ENCODE measurements around the gene PPP6R2.
"Not testable (repeated sequence)": the region's sequence is repeated elsewhere in the genome, so short reads cannot be mapped to it uniquely, and the experiment has no call there.

The PPP6R2 gene

DNA sequence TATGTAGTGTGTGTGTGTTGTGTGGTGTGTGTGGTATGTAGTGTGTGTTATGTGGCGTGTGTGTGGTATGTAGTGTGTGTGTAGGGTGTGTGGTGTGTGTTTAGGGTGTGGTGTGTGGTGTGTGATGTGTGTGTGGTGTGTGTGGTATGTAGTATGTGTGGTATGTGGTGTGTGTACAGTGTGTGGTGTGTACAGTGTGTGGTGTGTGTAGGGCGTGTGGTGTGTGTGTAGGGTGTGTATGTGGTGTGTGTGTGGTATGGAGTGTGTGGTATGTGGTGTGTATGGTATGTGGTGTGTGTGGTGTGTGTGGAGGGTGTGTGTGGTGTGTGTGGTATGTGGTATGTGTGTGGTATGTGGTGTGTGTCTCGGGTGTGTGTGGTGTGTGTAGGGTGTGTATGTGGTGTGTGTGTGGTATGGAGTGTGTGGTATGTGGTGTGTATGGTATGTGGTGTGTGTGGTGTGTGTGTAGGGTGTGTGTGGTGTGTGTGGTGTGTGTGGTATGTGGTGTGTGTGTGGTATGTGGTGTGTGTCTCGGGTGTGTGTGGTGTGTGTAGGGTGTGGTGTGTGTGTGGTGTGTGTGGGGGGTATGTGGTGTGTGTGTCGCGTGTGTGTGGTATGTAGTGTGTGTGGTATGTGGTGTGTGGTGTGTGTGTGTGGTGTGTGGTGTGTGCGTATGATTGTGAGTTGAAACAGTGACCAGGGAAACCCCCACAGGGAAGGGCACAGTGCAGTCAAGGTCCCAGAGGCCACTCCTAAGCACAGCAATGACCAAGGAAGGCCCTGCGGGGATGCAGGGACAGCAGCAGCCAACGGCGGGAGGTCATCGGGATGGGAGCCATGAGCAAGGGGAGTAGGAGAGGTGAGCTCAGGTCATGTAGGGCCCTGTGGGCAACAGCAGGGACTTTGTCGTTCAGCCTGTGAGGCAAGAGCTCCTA, 2.9 kb upstream of the PPP6R2 start:
- no peak for DNase-seq (ENCODE audit: low read depth)

- peak; percentile 64 for DNase-seq (ENCODE audit: low read depth)
These were observed 1.0 kb upstream of the PPP6R2 start for GRCh38 chr22:50341977-50342650.

DNA sequence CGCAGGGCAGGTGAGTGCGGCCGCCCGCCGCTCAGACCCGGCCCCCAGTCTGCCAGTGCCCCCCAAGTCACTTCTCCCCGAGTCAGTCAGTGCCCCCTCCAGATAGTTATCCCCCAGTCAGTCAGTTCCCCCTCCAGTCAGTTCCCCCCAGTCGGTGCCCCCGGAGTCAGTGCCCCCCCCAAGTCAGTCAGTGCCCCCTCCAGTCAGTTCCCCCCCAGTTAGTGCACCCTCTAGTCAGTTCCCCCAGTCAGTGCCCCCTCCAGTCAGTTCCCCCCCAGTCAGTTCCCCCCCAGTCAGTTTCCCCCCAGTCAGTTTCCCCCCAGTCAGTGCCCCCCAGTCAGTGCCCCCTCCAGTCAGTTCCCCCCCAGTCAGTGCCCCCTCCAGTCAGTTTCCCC, 411 bp downstream of the PPP6R2 start:
- no peak for DNase-seq (ENCODE audit: low read depth)

GRCh38 chr22:50346470-50346869, 3.3 kb downstream of the PPP6R2 start:
- DNase-seq (ENCODE audit: low read depth) = no peak

GRCh38 chr22:50347157-50347556, 4.0 kb downstream of the PPP6R2 start:
- no peak for DNase-seq (ENCODE audit: low read depth)

GRCh38 chr22:50348058-50348457, 4.9 kb downstream of the PPP6R2 start:
- no peak for DNase-seq (ENCODE audit: low read depth)

- DNase-seq (ENCODE audit: low read depth) = no peak
These were observed 13.1 kb downstream of the PPP6R2 start for GRCh38 chr22:50356186-50356585.

DNA sequence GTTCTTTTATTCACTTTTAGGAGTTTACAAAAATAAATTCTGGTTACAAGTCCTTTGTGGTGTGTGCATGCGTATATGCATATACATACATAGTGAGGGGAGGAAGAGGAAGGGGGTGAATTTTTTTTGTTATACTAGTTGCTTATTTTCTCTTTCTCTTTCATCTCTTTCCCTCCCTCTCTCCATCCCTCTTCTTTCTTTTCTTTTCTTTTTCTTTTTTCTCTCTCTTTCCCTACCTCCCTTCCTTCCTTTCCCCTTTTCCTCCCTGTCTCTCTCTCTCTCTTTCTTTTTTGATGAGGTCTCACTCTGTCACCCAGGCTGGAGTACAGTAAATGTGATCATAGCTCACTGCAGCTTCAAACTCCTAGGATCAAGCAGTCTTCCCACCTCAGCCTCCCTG, 14.1 kb downstream of the PPP6R2 start:
- no peak for DNase-seq (ENCODE audit: low read depth)

- no peak for DNase-seq (ENCODE audit: low read depth)
These were observed 14.6 kb downstream of the PPP6R2 start for GRCh38 chr22:50357756-50358155.

GRCh38 chr22:50360578-50360977, 17.5 kb downstream of the PPP6R2 start:
- no peak for DNase-seq (ENCODE audit: low read depth)

DNA sequence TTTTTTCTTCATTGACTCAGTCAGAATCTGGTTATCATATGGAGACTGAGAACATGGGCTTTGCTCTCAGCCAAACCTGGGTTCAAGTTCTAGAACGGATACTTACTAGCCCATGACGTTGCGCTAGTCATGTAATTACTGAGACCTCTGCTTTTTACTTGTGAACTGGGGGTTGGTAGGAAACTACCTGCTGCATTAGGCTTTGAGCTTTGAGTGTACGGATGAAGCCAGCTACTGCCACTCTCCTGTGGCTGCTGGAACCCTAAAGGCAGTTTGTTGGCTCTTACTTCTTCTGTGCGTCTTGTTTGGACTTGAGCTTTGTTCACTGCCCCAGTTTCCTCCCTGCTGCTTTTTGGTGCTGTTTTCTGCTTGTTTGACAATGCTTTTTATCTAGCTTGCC, 18.1 kb downstream of the PPP6R2 start:
- DNase-seq (ENCODE audit: low read depth) = no peak

GRCh38 chr22:50361688-50362087, 18.6 kb downstream of the PPP6R2 start:
- no peak for DNase-seq (ENCODE audit: low read depth)

DNA sequence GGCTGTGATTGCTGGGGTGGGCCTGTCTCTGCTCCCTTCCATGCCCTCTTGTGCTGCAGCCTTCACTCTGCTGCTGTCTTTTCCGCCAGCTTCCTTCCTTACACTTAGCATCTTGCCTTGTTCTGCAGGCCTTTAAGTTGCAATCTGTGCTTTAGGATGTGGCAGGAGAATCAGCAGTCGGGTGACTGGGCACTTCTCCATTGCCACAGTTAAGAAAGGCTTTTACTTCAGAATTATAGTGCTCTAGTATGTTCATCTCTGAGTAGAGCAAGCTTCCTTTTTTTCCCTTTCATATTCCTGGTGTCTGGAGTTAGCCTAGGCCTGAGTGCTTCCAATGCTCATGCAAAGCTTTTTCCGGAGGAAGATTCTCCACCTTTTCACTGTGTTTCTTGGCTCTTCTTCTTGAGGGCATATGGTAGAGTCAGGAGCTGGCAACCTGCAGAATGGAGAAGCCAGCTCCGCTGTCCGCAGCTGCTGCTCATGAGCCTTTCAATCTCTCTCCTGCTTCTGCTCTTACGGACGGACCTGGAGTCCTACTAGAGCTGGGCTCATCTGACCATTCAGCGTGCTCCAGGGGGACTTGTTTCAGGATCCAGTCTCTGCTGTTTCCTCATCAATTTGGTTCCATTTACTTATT, 20.2 kb downstream of the PPP6R2 start:
- no peak for DNase-seq (ENCODE audit: low read depth)

DNA sequence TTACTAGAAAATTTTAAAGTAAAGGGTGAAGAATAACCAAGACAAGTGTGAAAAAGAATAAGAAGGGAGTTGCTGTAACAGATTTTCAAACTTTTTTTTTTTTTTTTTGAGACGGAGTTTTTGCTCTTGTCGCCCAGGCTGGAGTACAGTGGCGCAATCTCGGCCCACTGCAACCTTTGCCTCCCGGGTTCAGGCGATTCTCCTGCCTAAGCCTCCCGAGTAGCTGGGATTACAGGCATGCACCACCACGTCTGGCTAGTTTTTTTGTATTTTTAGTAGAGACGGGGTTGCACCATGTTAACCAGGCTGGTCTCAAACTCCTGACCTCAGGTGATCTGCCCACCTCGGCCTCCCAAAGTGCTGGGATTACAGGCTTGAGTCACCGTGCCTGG, 20.7 kb downstream of the PPP6R2 start:
- not testable (repeated sequence) for DNase-seq (ENCODE audit: low read depth)

DNA sequence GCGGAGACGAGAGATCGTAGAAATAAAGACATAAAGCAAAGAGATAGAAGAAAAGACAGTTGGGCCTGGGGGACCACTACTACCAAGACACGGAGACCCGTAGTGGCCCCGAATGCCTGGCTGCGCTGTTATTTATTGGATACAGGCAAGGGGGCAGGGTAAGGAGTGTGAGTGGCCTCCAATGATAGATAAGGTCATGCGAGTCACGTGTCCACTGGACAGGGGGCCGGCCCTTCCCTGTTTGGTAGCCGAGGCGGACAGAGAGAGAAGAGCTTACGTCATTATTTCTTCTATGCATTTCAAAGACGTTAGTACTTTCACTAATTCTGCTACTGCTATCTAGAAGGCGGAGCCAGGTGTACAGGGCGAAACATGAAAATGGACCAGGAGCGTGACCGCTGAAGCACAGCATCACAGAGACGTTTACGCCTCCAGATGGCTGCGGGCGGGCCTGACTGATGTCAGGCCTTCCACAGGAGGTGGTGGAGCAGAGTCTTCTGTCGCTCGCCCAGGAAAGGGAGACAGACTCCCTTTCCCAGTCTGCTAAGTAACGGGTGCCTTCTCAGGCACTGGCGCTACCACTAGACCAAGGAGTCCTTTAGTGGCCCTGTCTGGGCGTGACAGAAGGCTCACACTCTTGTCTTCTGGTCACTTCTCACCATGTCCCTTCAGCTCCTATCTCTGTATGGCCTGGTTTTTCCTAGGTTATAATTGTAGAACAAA, 24.8 kb downstream of the PPP6R2 start:
- no peak for DNase-seq (ENCODE audit: low read depth)

GRCh38 chr22:50371101-50371648, 28.0 kb downstream of the PPP6R2 start:
- DNase-seq (ENCODE audit: low read depth) = no peak

GRCh38 chr22:50376085-50376651, 33.0 kb downstream of the PPP6R2 start:
- DNase-seq (ENCODE audit: low read depth) = no peak

DNA sequence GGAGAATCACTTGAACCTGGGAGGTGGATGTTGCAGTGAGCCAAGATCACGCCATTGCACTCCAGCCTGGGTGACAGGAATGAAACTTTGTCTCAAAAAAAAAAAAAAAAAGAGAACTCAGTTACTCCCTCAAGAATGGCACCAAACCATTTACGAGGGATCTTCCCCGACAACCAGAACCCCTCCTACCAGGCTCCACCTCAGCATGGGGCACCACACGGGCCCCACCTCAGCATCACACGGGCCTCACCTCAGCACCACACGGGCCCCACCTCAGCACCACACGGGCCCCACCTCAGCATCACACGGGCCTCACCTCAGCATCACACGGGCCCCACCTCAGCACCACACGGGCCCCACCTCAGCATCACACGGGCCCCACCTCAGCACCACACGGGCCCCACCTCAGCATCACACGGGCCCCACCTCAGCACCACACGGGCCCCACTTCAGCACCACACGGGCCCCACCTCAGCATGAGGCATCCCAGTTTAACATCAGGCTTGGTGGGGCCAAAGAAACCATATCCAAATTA, 38.0 kb downstream of the PPP6R2 start:
- not testable (repeated sequence) for DNase-seq (ENCODE audit: low read depth)

GRCh38 chr22:50396751-50397370, 53.7 kb downstream of the PPP6R2 start:
- no peak for DNase-seq (ENCODE audit: low read depth)

DNA sequence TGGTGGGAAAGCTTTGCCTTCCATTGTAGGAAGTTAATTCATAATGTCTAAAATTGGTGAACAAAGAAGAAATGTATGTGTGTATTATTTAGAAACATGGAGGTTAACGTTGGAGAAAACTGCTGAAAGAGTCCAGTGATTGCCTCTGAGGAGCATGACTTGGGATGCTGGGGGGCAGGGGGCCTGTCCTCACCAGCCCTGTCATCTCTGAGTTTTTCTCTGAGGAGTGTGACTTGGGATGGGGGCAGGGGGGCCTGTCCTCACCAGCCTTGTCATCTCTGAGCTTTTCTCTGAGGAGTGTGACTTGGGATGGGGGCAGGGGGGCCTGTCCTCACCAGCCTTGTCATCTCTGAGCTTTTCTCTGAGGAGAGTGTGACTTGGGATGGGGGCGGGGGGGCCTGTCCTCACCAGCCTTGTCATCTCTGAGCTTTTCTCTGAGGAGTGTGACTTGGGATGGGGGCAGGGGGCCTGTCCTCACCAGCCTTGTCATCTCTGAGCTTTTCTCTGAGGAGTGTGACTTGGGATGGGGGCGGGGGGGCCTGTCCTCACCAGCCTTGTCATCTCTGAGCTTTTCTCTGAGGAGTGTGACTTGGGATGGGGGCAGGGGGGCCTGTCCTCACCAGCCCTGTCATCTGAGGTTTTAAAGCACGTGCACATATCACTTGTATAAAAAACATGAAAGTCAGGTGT, 54.4 kb downstream of the PPP6R2 start:
- not testable (repeated sequence) for DNase-seq (ENCODE audit: low read depth)

Data from GM04504 (cell line).